ENCODE results near the gene KRTAP9-6. TPM values are rescaled to one million over a fixed set of nuclear protein-coding genes. Genes with fewer than 3 reads are reported as not detected.

KRTAP9-6 gene
- total and polyA plus RNA-seq, 2 of the 13 experiments (the other 11 are each of a cell fraction or from before 2014, with no cell fraction given): not detected

DNA sequence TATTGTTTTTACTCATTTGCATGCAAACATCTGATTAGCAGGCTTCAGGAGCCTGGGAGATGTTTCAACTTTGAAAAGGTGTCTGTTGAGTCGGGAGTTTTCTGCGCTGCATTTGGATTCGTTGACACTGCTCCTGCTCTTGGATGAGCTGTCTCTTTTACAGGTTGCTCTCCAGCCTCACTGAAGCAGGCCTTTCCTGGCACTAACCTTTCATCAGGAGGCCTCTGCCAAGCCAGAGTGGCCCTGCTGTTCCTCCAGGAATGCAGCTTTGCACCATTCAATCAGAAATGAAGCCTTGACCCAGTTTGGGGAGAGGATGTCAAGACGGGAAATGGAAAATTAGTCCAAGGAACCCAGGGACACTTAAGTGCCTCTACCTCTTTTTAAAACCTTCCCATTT is 37.8 kb downstream of the KRTAP9-6 start:
- Histone ChIP-seq H3K27me3 (ENCODE audit: control insufficient read depth in 1 of 2, insufficient read depth in 2 of 2, low read length in 2 of 2) (peaks cover 2 to 36% of the 10 kb centered on the region in 2 experiments; a peak in 3 of 5 replicates), H3K27ac (ENCODE audit: extremely low read length, insufficient read depth, low read length) (no peak overlapping the region), H2AFZ (ENCODE audit: low read length) (no peak overlapping the region), H3K4me1 (ENCODE audit: insufficient read depth, low read length) (no peaks in the 10 kb centered on the region), H3K9me3 (ENCODE audit: low read length) (no peaks in the 10 kb centered on the region), H3K9ac (ENCODE audit: insufficient read depth, low read depth, low read length) (no peak overlapping the region), H3K4me2 (ENCODE audit: low read depth, low read length) (no peak overlapping the region), H3K79me2 (ENCODE audit: insufficient read depth, low read length) (no peaks in the 10 kb centered on the region), H3K4me3 (replicated peaks in 1 of 3; ENCODE audit: insufficient read depth in 1 of 3, low read depth in 2 of 3, low read length in 3 of 3) (no peak overlapping the region), H3K36me3 (replicated peaks in 1 of 2; ENCODE audit: control insufficient read depth in 1 of 2, insufficient read depth in 2 of 2, low read length in 2 of 2) (no peaks in the 10 kb centered on the region), H4K20me1 (ENCODE audit: insufficient read depth, low read length) (no peaks in the 10 kb centered on the region)
- POLR2A ChIA-PET: no interaction called here
- DNase-seq (ENCODE audit: low spot score) (no peak), FAIRE-seq (no peak), ATAC-seq (no peak)
- TF ChIP-seq MTF2 (CRISPR knock-in tag; IDR thresholded peaks at IDR 0.05; ENCODE audit: borderline replicate concordance): no peak
- no peak for TF ChIP-seq ZNF615 (CRISPR knock-in tag; IDR thresholded peaks at IDR 0.05; ENCODE audit: borderline replicate concordance)
- TF ChIP-seq ZNF782 (CRISPR knock-in tag; IDR thresholded peaks at IDR 0.05; ENCODE audit: borderline replicate concordance): no peak
- TF ChIP-seq ZNF30 (CRISPR knock-in tag; IDR thresholded peaks at IDR 0.05): no peak
- no peak for TF ChIP-seq ZNF790 (CRISPR knock-in tag; IDR thresholded peaks at IDR 0.05; ENCODE audit: borderline replicate concordance)
- no peak for TF ChIP-seq ISX (CRISPR knock-in tag; conservative IDR thresholded peaks at IDR 0.05)
- no peak for TF ChIP-seq ARHGAP35 (CRISPR knock-in tag; IDR thresholded peaks at IDR 0.05; ENCODE audit: borderline replicate concordance)
- no peak for TF ChIP-seq ZNF552 (CRISPR knock-in tag; IDR thresholded peaks at IDR 0.05; ENCODE audit: borderline replicate concordance)
- no TSS peak for BruUV-seq (replicated peaks)
- CTCF ChIA-PET (ENCODE audit: low intra/inter-chr PET ratio, low total read pairs): no interaction called here
- in situ Hi-C loops (cut with HindIII; ENCODE audit: extremely low pct_ligation_motif_present, low pct_unique_long_range_greater_than_20kb) (no loop called here), intact Hi-C loops (cut with micrococcal nuclease; ENCODE audit: unreplicated experiment) (no loop called here)
- WGBS (ENCODE audit: low lambda C conversion rate): 55% methylated on average over 4 of the region's 4 CpGs

DNA sequence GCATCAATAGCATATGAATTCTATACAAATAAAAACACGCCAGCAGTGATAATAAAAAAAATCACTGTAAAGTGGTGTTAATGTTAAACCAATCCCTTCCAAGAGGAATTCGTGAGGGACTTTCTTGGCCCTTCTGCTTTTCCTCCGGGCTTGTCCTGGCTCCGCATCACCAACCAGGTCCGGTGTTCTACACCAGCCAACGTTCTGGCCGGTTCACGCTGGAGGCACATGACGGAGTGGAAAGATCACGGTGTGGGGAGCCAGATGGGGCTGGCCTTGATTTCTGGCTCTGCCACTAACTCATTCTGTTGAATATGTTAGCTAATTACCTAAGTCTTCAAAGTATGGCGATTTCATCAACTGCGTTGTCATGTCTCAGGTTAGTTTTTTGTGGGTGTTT is 38.9 kb downstream of the KRTAP9-6 start:
- in situ Hi-C loops (cut with HindIII; ENCODE audit: extremely low pct_ligation_motif_present, low pct_unique_long_range_greater_than_20kb) (no loop called here), intact Hi-C loops (cut with micrococcal nuclease; ENCODE audit: unreplicated experiment) (no loop called here)
- no peak for FAIRE-seq
- no peaks in the 10 kb centered on the region for H3K4me1 ChIP-seq (ENCODE audit: insufficient read depth, low read length)
- H3K4me2 ChIP-seq (ENCODE audit: low read depth, low read length): no peak overlapping the region
- H3K79me2 ChIP-seq (ENCODE audit: insufficient read depth, low read length): no peaks in the 10 kb centered on the region
- H3K27ac ChIP-seq (ENCODE audit: extremely low read length, insufficient read depth, low read length): no peak overlapping the region
- H3K27me3 ChIP-seq (ENCODE audit: control insufficient read depth in 1 of 2, insufficient read depth in 2 of 2, low read length in 2 of 2): peaks cover 3 to 47% of the 10 kb centered on the region in 2 experiments; a peak in 3 of 5 replicates
- WGBS (ENCODE audit: low lambda C conversion rate): 19% methylated on average over 12 of the region's 12 CpGs
- DNase-seq (ENCODE audit: low spot score): no peak
- ChIA-PET POLR2A (no interaction called here), CTCF (ENCODE audit: low intra/inter-chr PET ratio, low total read pairs) (no interaction called here)
- no peaks in the 10 kb centered on the region for H4K20me1 ChIP-seq (ENCODE audit: insufficient read depth, low read length)
- no peak overlapping the region for H3K9ac ChIP-seq (ENCODE audit: insufficient read depth, low read depth, low read length)
- H3K4me3 ChIP-seq (replicated peaks in 1 of 3; ENCODE audit: insufficient read depth in 1 of 3, low read depth in 2 of 3, low read length in 3 of 3): no peak overlapping the region
- no peak overlapping the region for H2AFZ ChIP-seq (ENCODE audit: low read length)
- no peaks in the 10 kb centered on the region for H3K9me3 ChIP-seq (ENCODE audit: low read length)
- no TSS peak for BruUV-seq (replicated peaks)
- no peaks in the 10 kb centered on the region for H3K36me3 ChIP-seq (replicated peaks in 1 of 2; ENCODE audit: control insufficient read depth in 1 of 2, insufficient read depth in 2 of 2, low read length in 2 of 2)
- ATAC-seq: no peak
- no peak for TF ChIP-seq ZNF138 (CRISPR knock-in tag; IDR thresholded peaks at IDR 0.05; ENCODE audit: low read depth)
- TF ChIP-seq MED8 (CRISPR knock-in tag; IDR thresholded peaks at IDR 0.05; ENCODE audit: insufficient replicate concordance): no peak
- TF ChIP-seq, protein P1, sequence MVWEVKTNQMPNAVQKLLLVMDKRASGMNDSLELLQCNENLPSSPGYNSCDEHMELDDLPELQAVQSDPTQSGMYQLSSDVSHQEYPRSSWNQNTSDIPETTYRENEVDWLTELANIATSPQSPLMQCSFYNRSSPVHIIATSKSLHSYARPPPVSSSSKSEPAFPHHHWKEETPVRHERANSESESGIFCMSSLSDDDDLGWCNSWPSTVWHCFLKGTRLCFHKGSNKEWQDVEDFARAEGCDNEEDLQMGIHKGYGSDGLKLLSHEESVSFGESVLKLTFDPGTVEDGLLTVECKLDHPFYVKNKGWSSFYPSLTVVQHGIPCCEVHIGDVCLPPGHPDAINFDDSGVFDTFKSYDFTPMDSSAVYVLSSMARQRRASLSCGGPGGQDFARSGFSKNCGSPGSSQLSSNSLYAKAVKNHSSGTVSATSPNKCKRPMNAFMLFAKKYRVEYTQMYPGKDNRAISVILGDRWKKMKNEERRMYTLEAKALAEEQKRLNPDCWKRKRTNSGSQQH (CRISPR knock-in tag; IDR thresholded peaks at IDR 0.05; ENCODE audit: low read depth): no peak
- no peak for TF ChIP-seq ATF1 (CRISPR knock-in tag; IDR thresholded peaks at IDR 0.05)
- TF ChIP-seq, protein P2, sequence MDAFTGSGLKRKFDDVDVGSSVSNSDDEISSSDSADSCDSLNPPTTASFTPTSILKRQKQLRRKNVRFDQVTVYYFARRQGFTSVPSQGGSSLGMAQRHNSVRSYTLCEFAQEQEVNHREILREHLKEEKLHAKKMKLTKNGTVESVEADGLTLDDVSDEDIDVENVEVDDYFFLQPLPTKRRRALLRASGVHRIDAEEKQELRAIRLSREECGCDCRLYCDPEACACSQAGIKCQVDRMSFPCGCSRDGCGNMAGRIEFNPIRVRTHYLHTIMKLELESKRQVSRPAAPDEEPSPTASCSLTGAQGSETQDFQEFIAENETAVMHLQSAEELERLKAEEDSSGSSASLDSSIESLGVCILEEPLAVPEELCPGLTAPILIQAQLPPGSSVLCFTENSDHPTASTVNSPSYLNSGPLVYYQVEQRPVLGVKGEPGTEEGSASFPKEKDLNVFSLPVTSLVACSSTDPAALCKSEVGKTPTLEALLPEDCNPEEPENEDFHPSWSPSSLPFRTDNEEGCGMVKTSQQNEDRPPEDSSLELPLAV (CRISPR knock-in tag; conservative IDR thresholded peaks at IDR 0.05; ENCODE audit: low read depth): no peak
- no peak for TF ChIP-seq RBAK (CRISPR knock-in tag; IDR thresholded peaks at IDR 0.05)
- TF ChIP-seq, protein P3, sequence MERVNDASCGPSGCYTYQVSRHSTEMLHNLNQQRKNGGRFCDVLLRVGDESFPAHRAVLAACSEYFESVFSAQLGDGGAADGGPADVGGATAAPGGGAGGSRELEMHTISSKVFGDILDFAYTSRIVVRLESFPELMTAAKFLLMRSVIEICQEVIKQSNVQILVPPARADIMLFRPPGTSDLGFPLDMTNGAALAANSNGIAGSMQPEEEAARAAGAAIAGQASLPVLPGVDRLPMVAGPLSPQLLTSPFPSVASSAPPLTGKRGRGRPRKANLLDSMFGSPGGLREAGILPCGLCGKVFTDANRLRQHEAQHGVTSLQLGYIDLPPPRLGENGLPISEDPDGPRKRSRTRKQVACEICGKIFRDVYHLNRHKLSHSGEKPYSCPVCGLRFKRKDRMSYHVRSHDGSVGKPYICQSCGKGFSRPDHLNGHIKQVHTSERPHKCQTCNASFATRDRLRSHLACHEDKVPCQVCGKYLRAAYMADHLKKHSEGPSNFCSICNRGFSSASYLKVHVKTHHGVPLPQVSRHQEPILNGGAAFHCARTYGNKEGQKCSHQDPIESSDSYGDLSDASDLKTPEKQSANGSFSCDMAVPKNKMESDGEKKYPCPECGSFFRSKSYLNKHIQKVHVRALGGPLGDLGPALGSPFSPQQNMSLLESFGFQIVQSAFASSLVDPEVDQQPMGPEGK (CRISPR knock-in tag; IDR thresholded peaks at IDR 0.05): no peak
